IMR-90 (cell line): ENCODE measurements around the gene LPGAT1. TPM values are rescaled to one million over a fixed set of nuclear protein-coding genes. Genes with fewer than 3 reads are reported as not detected.

ENCODE experiments used
- ATAC-seq: fragments of 200-7000 bp; cut with Tn5 transposase; 2 replicates; pipeline ENCODE4 v1.9.1; 2020; ENCODE audit warnings: low read depth, mild to moderate bottlenecking, moderate library complexity
- BruUV-seq: library from RNA; stranded (reverse); fragments of 400-500 nt; replicated peaks from 2 replicates; lab custom pipeline; 2021; lab: Mats Ljungman, UMichigan
- CTCF ChIA-PET: fragments of 300-600 bp; formaldehyde crosslinking; extraction: SDS; loops from one replicate; lab custom pipeline; 2021; ENCODE audit warnings: antibody characterized with exemption; lab: Yijun Ruan, JAX
- POLR2A ChIA-PET: fragments of 300-600 bp; sonication (Branson Sonifier 250); formaldehyde crosslinking; loops from one replicate; lab custom pipeline; 2022; ENCODE audit warnings: antibody characterized with exemption; ENCODE audit not compliant: unreplicated experiment; lab: Charles Lee
- DNase-seq: peaks from one replicate; pipeline ENCODE4 v3.0.0; 2013
- H2AFZ ChIP-seq: replicated peaks from 2 replicates; pipeline ENCODE3; 2013; ENCODE audit warnings: low read length, mild to moderate bottlenecking; ENCODE audit not compliant: poor library complexity
- H2AK5ac ChIP-seq: 2 replicates; pipeline ENCODE4 v1.6.1; 2013; ENCODE audit warnings: low read depth, low read length, inconsistent platforms
- H2AK9ac ChIP-seq: replicated peaks from 2 replicates; pipeline ENCODE3; 2013; ENCODE audit warnings: mild to moderate bottlenecking, low read depth, low read length, moderate library complexity; ENCODE audit not compliant: poor library complexity
- H2BK120ac ChIP-seq: 2 replicates; pipeline ENCODE4 v1.6.1; 2013; ENCODE audit warnings: low read depth, low read length, inconsistent platforms
- H2BK15ac ChIP-seq: 3 replicates; pipeline ENCODE4 v1.6.1; 2013; ENCODE audit warnings: low read depth, low read length, inconsistent platforms
- H2BK20ac ChIP-seq: 2 replicates; pipeline ENCODE4 v1.6.1; 2013; ENCODE audit warnings: low read depth, mild to moderate bottlenecking, inconsistent platforms, low read length, moderate library complexity
- H2BK5ac ChIP-seq: 2 replicates; pipeline ENCODE4 v1.6.1; 2013; ENCODE audit warnings: mild to moderate bottlenecking, low read depth, low read length, inconsistent platforms; ENCODE audit not compliant: poor library complexity, severe bottlenecking
- H3K14ac ChIP-seq: replicated peaks from 2 replicates; pipeline ENCODE4 v1.6.1; 2013; ENCODE audit warnings: low read depth, low read length, inconsistent platforms
- H3K18ac ChIP-seq: 2 replicates; pipeline ENCODE4 v1.6.1; 2013; ENCODE audit warnings: low read depth, low read length, control low read depth
- H3K23ac ChIP-seq: 2 replicates; pipeline ENCODE4 v1.6.1; 2013; ENCODE audit warnings: low read depth, low read length, inconsistent platforms
- H3K27ac ChIP-seq: 2 replicates; pipeline ENCODE4 v1.5.1; 2013; ENCODE audit warnings: mild to moderate bottlenecking, control low read depth, low read length; ENCODE audit not compliant: insufficient read depth
- H3K27me3 ChIP-seq: 2 replicates; pipeline ENCODE4 v1.6.1; 2013; ENCODE audit warnings: low read length; ENCODE audit not compliant: control insufficient read depth, insufficient read depth
- H3K36me3 ChIP-seq: 2 replicates; pipeline ENCODE4 v1.6.1; 2013; ENCODE audit warnings: low read length, mixed read lengths; ENCODE audit not compliant: control insufficient read depth, insufficient read depth
- H3K4ac ChIP-seq: 2 replicates; pipeline ENCODE4 v1.6.1; 2013; ENCODE audit warnings: low read depth, low read length, inconsistent platforms
- H3K4me1 ChIP-seq: 2 replicates; pipeline ENCODE4 v1.6.1; 2013; ENCODE audit warnings: low read length, mixed read lengths; ENCODE audit not compliant: control insufficient read depth, insufficient read depth
- H3K4me2 ChIP-seq: 2 replicates; pipeline ENCODE4 v1.6.1; 2013; ENCODE audit warnings: low read depth, mild to moderate bottlenecking, control low read depth, low read length, moderate library complexity
- H3K4me3 ChIP-seq: 2 replicates; pipeline ENCODE4 v1.5.1; 2013; ENCODE audit warnings: low read depth, mild to moderate bottlenecking, control low read depth, low read length, moderate library complexity; ENCODE audit not compliant: insufficient read depth
- H3K56ac ChIP-seq: 2 replicates; pipeline ENCODE4 v1.6.1; 2013; ENCODE audit warnings: low read length, inconsistent platforms; ENCODE audit not compliant: insufficient read depth; ENCODE audit errors: extremely low read depth
- H3K79me1 ChIP-seq, 2 experiments: 2 replicates each; pipeline ENCODE4 v1.6.1; 2013; ENCODE audit warnings: low read length in 2 of 2, inconsistent platforms in 1 of 2, low read depth in 1 of 2
- H3K9ac ChIP-seq: 2 replicates; pipeline ENCODE4 v1.6.1; 2013; ENCODE audit warnings: low read depth, low read length, control low read depth
- H3K9me1 ChIP-seq: 2 replicates; pipeline ENCODE4 v1.6.1; 2013; ENCODE audit warnings: low read length, inconsistent platforms; ENCODE audit not compliant: insufficient read depth
- H3K9me3 ChIP-seq: 2 replicates; pipeline ENCODE4 v1.6.1; 2013; ENCODE audit warnings: low read length; ENCODE audit not compliant: control insufficient read depth, insufficient read depth
- H4K20me1 ChIP-seq: 2 replicates; pipeline ENCODE4 v1.6.1; 2013; ENCODE audit warnings: low read length, inconsistent platforms; ENCODE audit not compliant: insufficient read depth
- H4K5ac ChIP-seq: 2 replicates; pipeline ENCODE4 v1.6.1; 2013; ENCODE audit warnings: mild to moderate bottlenecking, low read depth, low read length, control low read depth
- H4K8ac ChIP-seq, 2 experiments: 2 replicates each; pipeline ENCODE4 v1.6.1; 2013; ENCODE audit warnings: low read depth in 2 of 2, low read length in 2 of 2, control low read depth in 1 of 2, inconsistent platforms in 1 of 2
- H4K91ac ChIP-seq: 2 replicates; pipeline ENCODE4 v1.6.1; 2013; ENCODE audit warnings: low read depth, low read length, inconsistent platforms; ENCODE audit not compliant: insufficient read depth
- BHLHE40 ChIP-seq: fragments of 150-350 bp; IDR thresholded peaks from 2 replicates; pipeline ENCODE4 v1.6.1; 2016; ENCODE audit warnings: mild to moderate bottlenecking, low read depth, low read length
- CEBPB ChIP-seq: IDR thresholded peaks from 2 replicates; pipeline ENCODE4 v1.6.1; 2012; ENCODE audit warnings: low read depth, low read length, improper control_type of control experiment
- CHD1 ChIP-seq: IDR thresholded peaks from 2 replicates; pipeline ENCODE4 v1.6.1; 2012; ENCODE audit warnings: low read depth, low read length, improper control_type of control experiment
- CTCF ChIP-seq: conservative IDR thresholded peaks from 2 replicates; pipeline ENCODE4 v1.5.1; 2012; ENCODE audit warnings: mild to moderate bottlenecking, low read depth, low read length, improper control_type of control experiment
- ELK1 ChIP-seq: fragments of 150-350 bp; IDR thresholded peaks from 2 replicates; pipeline ENCODE4 v1.6.1; 2016; ENCODE audit warnings: low read depth, mild to moderate bottlenecking, low read length, moderate library complexity, borderline replicate concordance
- FOS ChIP-seq: fragments of 150-350 bp; IDR thresholded peaks from 2 replicates; pipeline ENCODE4 v1.6.1; 2016; ENCODE audit warnings: low read depth, low read length
- MAFK ChIP-seq: IDR thresholded peaks from 2 replicates; pipeline ENCODE4 v1.6.1; 2012; ENCODE audit warnings: low read depth, low read length, improper control_type of control experiment
- MAZ ChIP-seq: IDR thresholded peaks from 2 replicates; pipeline ENCODE4 v1.6.1; 2012; ENCODE audit warnings: low read depth, mild to moderate bottlenecking, low read length, improper control_type of control experiment, moderate library complexity, borderline replicate concordance
- MXI1 ChIP-seq: IDR thresholded peaks from 2 replicates; pipeline ENCODE4 v1.6.1; 2012; ENCODE audit warnings: low read depth, mild to moderate bottlenecking, low read length, moderate library complexity, borderline replicate concordance
- NFE2L2 ChIP-seq: fragments of 150-350 bp; IDR thresholded peaks from 2 replicates; pipeline ENCODE4 v1.6.1; 2016; ENCODE audit warnings: low read depth, mild to moderate bottlenecking, low read length
- POLR2A ChIP-seq: IDR thresholded peaks from 2 replicates; pipeline ENCODE4 v1.6.1; 2012; ENCODE audit warnings: mild to moderate bottlenecking, low read depth, low read length
- RAD21 ChIP-seq: IDR thresholded peaks from 2 replicates; pipeline ENCODE4 v1.6.1; 2012; ENCODE audit warnings: low read length, improper control_type of control experiment
- RCOR1 ChIP-seq: IDR thresholded peaks from 2 replicates; pipeline ENCODE4 v1.6.1; 2012; ENCODE audit warnings: mild to moderate bottlenecking, low read length, improper control_type of control experiment; ENCODE audit not compliant: insufficient replicate concordance
- RFX5 ChIP-seq: IDR thresholded peaks from 2 replicates; pipeline ENCODE4 v1.8.0; 2012; ENCODE audit warnings: low read depth, mild to moderate bottlenecking, low read length, moderate library complexity
- SMC3 ChIP-seq: fragments of 150-350 bp; IDR thresholded peaks from 2 replicates; pipeline ENCODE4 v1.6.1; 2016; ENCODE audit warnings: low read depth, mild to moderate bottlenecking, antibody characterized with exemption, low read length, moderate library complexity
- WGBS, 2 experiments: methylation state at CpG; one replicate each; pipeline versions ENCODE4 v1.1.5 to v1.1.7; 2013; ENCODE audit warnings: missing lambda C conversion rate in 2 of 2; ENCODE audit not compliant: insufficient read length in 1 of 2; ENCODE audit errors: extremely low coverage in 2 of 2; 5-methylcytosine and 5-hydroxymethylcytosine counted together
- dilution Hi-C: fragments of 300-500 bp; cut with HindIII; formaldehyde crosslinking; loops from one replicate; pipeline ENCODE4 v1.14.3; 2018; ENCODE audit warnings: low sequenced_read_pairs; ENCODE audit not compliant: unreplicated experiment
- in situ Hi-C: fragments of 300-500 bp; cut with MboI; formaldehyde crosslinking; loops from 3 replicates; pipeline ENCODE4 v1.14.3; 2019; ENCODE audit warnings: low sequenced_read_pairs, inconsistent platforms, mixed read lengths
- intact Hi-C: fragments of 100-400 bp; cut with micrococcal nuclease; formaldehyde crosslinking; loops from 2 replicates; pipeline ENCODE4 v1.10.0; 2022
- polyA plus RNA-seq, 3 experiments: library from polyadenylated mRNA; depleted of rRNA; stranded (reverse); fragments of >200 nt; gene quantifications; 2 replicates each; pipeline ENCODE4 v1.2.3, GENCODE V29; 2012; ENCODE audit warnings: low replicate concordance in 1 of 3
- total RNA-seq: library from RNA; depleted of rRNA; stranded (reverse); fragments of >200 nt; gene quantifications from 2 replicates; pipeline ENCODE4 v1.2.3, GENCODE V29; 2012
- TF ChIP-seq, protein P1 (sequence below): fragments of 150-350 bp; IDR thresholded peaks from 2 replicates; pipeline ENCODE4 v1.6.1; 2017; ENCODE audit warnings: mild to moderate bottlenecking, antibody characterized with exemption, low read length, low read depth

Gene LPGAT1
- total and polyA plus RNA-seq, 2 of the 4 experiments (the other 2 are of a cell fraction): 6.7 to 13.6 TPM

GRCh38 chr1:211870156-211870555 lies 39.6 kb upstream of the LPGAT1 start:
- no TSS peak for BruUV-seq
- Histone ChIP-seq H2AK5ac (no peak overlapping the region), H3K27ac (no peak overlapping the region), H3K79me1 (no peaks in the 10 kb centered on the region), H2AK9ac (no peak overlapping the region), H3K27me3 (peaks cover 7% of the 10 kb centered on the region), H3K9me1 (no peaks in the 10 kb centered on the region), H3K4me2 (no peak overlapping the region), H3K4ac (no peak overlapping the region), H4K5ac (no peak overlapping the region), H2BK120ac (no peak overlapping the region), H4K20me1 (no peaks in the 10 kb centered on the region), H4K8ac (no peak overlapping the region), H3K36me3 (no peaks in the 10 kb centered on the region), H3K9ac (no peak overlapping the region), H3K18ac (no peak overlapping the region), H3K56ac (no peak overlapping the region), H2BK5ac (no peak overlapping the region), H3K14ac (no peak overlapping the region), H4K91ac (no peak overlapping the region), H3K4me1 (no peaks in the 10 kb centered on the region), H3K23ac (no peak overlapping the region), H3K4me3 (no peak overlapping the region), H2AFZ (no peak overlapping the region), H3K9me3 (no peaks in the 10 kb centered on the region), H2BK20ac (no peak overlapping the region), H2BK15ac (no peak overlapping the region)
- dilution Hi-C loops: no loop called here
- ChIA-PET POLR2A (no interaction called here), CTCF (no interaction called here)
- no peak for TF ChIP-seq CEBPB
- TF ChIP-seq MAFK: no peak
- no peak for TF ChIP-seq BHLHE40
- TF ChIP-seq ELK1: no peak
- no peak for TF ChIP-seq MXI1
- TF ChIP-seq SMC3: no peak
- TF ChIP-seq, protein P1, sequence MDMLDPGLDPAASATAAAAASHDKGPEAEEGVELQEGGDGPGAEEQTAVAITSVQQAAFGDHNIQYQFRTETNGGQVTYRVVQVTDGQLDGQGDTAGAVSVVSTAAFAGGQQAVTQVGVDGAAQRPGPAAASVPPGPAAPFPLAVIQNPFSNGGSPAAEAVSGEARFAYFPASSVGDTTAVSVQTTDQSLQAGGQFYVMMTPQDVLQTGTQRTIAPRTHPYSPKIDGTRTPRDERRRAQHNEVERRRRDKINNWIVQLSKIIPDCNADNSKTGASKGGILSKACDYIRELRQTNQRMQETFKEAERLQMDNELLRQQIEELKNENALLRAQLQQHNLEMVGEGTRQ: no peak
- TF ChIP-seq RFX5: no peak
- no peak for TF ChIP-seq RCOR1
- no peak for TF ChIP-seq CHD1
- no peak for TF ChIP-seq MAZ
- TF ChIP-seq CTCF: no peak
- TF ChIP-seq FOS: no peak
- no peak for TF ChIP-seq RAD21
- TF ChIP-seq NFE2L2: no peak
- TF ChIP-seq POLR2A: no peak
- WGBS, 2 experiments: no CpG with 5 or more reads among the region's 1 CpG
- ATAC-seq: no peak
- intact Hi-C loops: no loop called here
- in situ Hi-C loops: no loop called here
- DNase-seq: no peak
